ENCODE measurements around the gene SPDYE8.
"Not testable (repeated sequence)": the region's sequence is repeated elsewhere in the genome, so short reads cannot be mapped to it uniquely, and the experiment has no call there.

GRCh38 chr7:72976434-72976833 lies 53.1 kb downstream of the SPDYE8 start:
- not testable (repeated sequence) for TF ChIP-seq CTCF (conservative IDR thresholded peaks at IDR 0.05); ZFX (IDR thresholded peaks at IDR 0.05)
